Measurements from ENCODE around the gene GRK6.
A peak's percentile ranks its signal among the peaks of the same experiment; 100 is the strongest.

DNA sequence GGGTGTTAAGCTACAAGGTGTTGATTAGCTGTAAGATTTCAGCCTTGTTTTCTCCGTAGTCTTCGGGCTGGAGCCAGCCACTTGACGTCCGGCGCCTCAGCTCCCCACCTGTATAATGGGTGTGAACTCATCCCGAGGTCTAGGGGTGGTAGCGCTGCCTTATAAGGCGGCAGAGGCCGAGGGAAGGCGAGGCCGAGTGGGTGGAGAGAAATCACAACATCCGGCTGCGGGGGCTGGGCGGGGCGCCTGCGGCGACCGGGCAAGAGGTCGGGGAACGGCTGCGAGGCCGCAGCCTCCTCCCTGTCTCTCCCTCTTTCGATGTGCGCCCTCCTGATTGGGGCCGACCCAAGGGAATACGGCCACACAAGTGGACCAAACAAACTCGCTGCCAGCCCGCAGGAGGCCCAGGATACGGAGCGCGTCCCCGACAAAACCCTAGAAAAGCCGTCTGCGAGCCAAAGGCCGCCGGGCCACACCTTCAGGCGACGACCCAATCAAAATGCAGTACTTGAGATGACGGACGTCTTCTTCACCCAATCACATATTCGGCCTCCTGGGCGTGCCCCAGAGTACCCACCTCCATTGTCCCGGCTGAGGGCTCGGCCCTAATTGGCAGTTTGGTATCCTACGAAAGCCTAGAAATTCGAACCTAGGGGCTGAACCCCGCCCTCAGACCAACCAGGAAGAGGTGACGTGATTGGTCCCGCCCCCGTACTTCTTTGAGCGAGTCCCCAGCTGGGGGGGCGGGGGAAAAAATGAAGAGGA lies 493 bp upstream of the GRK6 start:
- peak; percentile 78; the same call in 1 of the 2 replicates for TF ChIP-seq POLR2AphosphoS5 (IDR thresholded peaks at IDR 0.05; ENCODE audit: low read depth)
- TF ChIP-seq CTCF (conservative IDR thresholded peaks at IDR 0.05; ENCODE audit: low read depth in 2 of 2), result no peak
- no peak for TF ChIP-seq JUNB (IDR thresholded peaks at IDR 0.05; ENCODE audit: unreplicated experiment)
- no peak for TF ChIP-seq EZH2 (IDR thresholded peaks at IDR 0.05; ENCODE audit: low read depth, unreplicated experiment)
- TF ChIP-seq, protein P1, sequence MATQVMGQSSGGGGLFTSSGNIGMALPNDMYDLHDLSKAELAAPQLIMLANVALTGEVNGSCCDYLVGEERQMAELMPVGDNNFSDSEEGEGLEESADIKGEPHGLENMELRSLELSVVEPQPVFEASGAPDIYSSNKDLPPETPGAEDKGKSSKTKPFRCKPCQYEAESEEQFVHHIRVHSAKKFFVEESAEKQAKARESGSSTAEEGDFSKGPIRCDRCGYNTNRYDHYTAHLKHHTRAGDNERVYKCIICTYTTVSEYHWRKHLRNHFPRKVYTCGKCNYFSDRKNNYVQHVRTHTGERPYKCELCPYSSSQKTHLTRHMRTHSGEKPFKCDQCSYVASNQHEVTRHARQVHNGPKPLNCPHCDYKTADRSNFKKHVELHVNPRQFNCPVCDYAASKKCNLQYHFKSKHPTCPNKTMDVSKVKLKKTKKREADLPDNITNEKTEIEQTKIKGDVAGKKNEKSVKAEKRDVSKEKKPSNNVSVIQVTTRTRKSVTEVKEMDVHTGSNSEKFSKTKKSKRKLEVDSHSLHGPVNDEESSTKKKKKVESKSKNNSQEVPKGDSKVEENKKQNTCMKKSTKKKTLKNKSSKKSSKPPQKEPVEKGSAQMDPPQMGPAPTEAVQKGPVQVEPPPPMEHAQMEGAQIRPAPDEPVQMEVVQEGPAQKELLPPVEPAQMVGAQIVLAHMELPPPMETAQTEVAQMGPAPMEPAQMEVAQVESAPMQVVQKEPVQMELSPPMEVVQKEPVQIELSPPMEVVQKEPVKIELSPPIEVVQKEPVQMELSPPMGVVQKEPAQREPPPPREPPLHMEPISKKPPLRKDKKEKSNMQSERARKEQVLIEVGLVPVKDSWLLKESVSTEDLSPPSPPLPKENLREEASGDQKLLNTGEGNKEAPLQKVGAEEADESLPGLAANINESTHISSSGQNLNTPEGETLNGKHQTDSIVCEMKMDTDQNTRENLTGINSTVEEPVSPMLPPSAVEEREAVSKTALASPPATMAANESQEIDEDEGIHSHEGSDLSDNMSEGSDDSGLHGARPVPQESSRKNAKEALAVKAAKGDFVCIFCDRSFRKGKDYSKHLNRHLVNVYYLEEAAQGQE (IDR thresholded peaks at IDR 0.05; ENCODE audit: unreplicated experiment), result no peak
- TF ChIP-seq NANOG (IDR thresholded peaks at IDR 0.05; ENCODE audit: borderline replicate concordance), result no peak
- peak; percentile 89 for TF ChIP-seq CREB1 (CRISPR knock-in tag; IDR thresholded peaks at IDR 0.05; ENCODE audit: low read depth)

Measured in GM23338 (cell line).